GM21447 (cell line): Measurements from ENCODE around the gene ISLR.
"Not testable (repeated sequence)": the region's sequence is repeated elsewhere in the genome, so short reads cannot be mapped to it uniquely, and the experiment has no call there.

Experiments
- ATAC-seq: cut with Tn5 transposase; IDR thresholded peaks from one replicate; pipeline ENCODE4 v1.9.1; 2021; ENCODE audit not compliant: unreplicated experiment

ISLR gene

GRCh38 chr15:74136814-74137536 lies 36.5 kb upstream of the ISLR start:
- ATAC-seq, result no peak

DNA sequence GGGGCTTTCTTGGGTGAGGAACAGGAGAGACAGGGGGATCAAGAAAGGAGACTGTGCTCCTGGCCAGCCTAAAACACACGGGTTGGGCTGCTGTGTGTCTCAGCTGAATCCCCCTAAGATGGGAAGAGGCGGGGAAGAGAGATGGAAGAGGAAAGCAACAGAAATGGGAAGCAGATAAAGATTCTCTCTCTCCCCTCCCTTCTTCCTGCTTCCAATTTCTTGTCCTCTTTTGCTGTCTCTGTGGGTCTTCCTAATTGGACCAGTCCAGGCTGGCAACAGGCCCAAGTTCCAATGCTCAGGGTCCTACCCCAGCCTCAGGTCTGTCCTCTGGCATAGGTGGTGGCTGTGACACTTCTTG lies 36.0 kb upstream of the ISLR start:
- ATAC-seq, result no peak

DNA sequence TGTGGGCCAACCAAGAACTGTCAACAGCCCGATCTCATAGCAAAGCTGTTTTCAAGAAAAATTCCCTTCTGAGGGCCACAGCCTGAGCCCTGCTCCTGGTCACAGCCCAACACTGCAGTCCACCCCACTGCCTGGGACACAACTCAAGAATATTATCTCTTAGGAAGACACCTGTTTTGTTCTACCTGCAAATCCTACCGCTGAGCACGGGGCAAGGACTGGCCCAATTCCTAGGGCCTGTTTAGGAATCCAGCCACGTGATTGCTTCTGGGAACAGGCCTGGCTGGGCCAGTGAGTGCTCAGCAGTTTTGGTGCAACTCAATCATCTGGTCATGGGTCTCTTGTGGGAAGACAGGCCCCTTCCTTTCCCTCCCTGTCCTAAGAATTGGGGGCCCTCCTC lies 34.9 kb upstream of the ISLR start:
- ATAC-seq, result no peak

- no peak for ATAC-seq
Measured at GRCh38 chr15:74141591-74141990, 31.9 kb upstream of the ISLR start.

DNA sequence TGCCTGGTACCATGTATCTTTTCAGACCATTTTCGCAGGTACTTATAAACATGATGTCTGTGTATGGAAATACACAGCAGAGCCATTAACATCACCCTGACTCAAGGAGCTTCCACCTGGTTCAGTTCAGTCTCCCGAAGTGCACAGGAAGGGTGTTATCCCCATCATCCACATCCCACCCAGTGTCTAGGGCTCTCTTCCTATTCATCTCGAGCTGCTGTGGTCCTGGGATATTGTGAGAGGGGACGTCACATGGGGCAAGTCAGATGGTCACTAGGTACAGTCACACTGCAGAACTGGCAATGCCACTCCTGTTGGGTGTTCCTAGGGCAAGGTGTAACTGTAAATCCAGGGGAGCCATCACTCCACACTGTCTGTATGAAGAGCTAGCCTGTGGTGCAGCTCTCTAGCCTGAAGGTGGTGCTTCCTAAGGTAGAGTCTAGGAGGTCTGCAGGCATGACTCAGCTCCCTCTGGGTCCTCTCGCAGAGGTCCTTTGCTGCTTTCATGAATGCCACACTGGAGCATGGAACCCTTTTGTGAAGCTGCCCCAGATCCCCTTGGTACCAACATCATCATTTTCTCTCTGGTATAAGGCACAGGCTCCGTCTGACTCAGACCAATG lies 29.2 kb upstream of the ISLR start:
- no peak for ATAC-seq

DNA sequence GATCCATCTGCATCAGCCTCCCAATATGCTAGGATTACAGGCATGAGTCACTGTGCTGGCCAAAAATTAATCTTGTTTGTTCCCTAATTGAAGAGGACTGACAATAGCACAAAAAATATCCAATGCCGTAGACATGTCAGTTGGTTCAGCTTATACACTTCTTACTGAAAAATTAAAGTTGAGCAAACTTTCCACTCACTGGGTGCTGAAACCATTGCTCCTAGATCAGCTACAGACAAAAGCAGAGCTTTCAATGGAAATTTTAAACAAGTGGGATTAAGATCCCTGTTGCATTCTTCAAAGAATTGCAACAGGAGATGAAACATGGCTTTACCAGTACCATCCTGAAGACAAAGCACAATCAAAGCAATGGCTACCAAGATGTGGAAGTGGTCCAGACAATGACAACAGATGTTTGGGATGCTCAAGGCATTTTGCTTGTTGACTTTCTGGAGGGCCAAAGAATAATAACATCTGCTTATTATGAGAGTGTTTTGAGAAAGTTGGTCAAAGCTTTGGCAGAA lies 27.2 kb upstream of the ISLR start:
- no peak for ATAC-seq

DNA sequence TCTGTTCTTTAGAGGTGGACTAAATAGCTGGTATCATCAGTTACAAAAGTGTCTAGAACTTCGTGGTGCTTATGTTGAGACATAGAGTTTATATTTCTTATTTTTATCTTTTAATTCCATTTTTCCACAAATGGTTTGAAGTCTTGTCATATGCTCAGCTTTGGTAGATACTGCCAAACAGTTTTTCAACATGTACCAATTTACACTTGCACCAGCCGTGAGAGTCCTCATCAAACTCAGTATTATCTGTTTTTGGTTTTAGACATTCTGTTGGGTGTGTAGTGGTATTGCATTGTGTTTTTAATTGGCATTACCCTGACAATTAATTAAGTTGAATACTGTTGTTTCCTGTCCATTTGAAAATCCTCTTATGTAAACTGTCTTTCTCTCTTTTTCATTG lies 26.5 kb upstream of the ISLR start:
- ATAC-seq, result no peak

GRCh38 chr15:74155766-74156417 lies 17.6 kb upstream of the ISLR start:
- no peak for ATAC-seq

DNA sequence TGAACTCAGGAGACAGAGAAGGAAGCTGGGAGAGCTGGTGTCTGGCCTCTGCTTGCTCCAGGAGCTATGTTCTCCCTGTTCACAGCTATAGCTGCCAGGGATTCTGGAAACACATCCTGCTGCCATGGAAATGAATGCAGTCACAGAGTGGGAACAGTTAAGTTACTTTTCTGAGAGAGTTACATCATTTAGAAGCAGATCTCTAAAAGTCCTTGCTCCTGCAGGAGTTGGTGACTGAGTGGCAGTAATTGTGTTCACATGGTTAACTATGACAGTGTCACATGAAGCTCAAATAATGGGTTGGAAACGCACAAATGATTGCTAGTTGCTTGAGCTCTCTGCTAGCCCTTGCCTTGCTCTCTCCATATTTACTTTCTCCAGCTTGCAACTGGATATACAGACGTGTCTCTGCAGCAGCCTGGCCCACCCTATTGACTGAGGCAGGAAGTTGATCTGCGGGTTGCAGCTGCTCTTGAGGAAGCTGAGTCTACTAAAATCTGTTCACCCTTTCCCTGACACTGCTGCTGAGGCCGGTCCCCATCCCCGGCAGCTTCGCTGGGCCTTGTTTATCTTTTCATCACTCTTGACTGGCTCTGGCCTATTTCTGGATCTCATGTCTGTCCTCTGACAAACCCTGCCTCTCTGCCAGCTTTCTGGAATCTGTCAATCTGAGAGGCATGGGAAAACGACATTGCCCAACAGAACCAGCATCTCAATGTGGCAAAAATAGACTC lies 16.7 kb upstream of the ISLR start:
- no peak for ATAC-seq

GRCh38 chr15:74157868-74158827 lies 15.4 kb upstream of the ISLR start:
- no peak for ATAC-seq

- ATAC-seq, result peak; percentile 75
Measured at GRCh38 chr15:74158855-74159650, 14.5 kb upstream of the ISLR start.

GRCh38 chr15:74159773-74160172 lies 13.7 kb upstream of the ISLR start:
- no peak for ATAC-seq

DNA sequence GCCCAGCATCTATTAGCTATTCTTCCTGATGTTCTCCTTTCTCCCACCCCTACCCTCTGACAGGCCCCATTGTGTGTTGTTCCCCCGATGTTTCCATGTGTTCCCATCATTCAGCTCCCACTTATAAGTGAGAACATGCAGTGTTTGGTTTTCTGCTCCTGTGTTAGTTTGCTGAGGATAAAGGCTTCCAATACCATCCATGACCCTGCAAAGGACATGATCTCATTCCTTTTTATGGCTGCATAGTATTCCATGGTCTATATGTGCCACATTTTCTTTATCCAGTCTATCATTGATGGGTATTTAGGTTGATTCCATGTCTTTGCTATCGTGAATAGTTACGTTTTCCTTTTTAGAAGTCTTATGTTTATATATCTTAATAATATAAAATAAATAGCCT lies 13.1 kb upstream of the ISLR start:
- not testable (repeated sequence) for ATAC-seq

GRCh38 chr15:74162195-74162536 lies 11.3 kb upstream of the ISLR start:
- ATAC-seq, result not testable (repeated sequence)

GRCh38 chr15:74165461-74165860 lies 8.0 kb upstream of the ISLR start:
- ATAC-seq, result no peak

- ATAC-seq, result no peak
Measured at GRCh38 chr15:74167891-74168331, 5.6 kb upstream of the ISLR start.

DNA sequence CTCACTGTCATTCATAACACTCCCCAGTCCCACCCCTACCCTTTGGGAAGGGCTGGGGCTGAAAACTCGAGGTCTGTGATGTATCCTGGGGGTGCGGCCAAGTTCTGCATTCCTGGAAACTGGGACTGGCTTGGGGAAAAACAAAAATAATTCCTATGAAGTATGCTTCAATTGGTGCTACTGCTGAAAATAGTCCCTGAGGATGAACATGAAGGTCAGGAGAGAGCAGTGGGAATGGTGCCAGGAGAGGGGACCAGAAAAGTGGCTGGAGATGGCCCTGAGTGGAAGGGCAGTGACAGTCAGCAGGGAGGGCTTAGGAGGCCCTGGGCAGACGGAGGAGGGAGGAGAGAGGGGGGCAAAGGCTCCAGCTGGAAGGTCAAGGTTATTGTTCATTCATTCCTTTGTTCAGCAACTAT lies 4.8 kb upstream of the ISLR start:
- no peak for ATAC-seq

GRCh38 chr15:74170071-74170844 lies 3.3 kb upstream of the ISLR start:
- no peak for ATAC-seq
